Lung (tissue), 12 donors: Measurements from ENCODE around the gene TCF12. TPM values are rescaled to one million over a fixed set of nuclear protein-coding genes. Genes with fewer than 3 reads are reported as not detected.

Experiments
- ATAC-seq: fragments of 200-7000 bp; cut with Tn5 transposase; one replicate; pipeline ENCODE4 v1.9.1; 2020; ENCODE audit warnings: moderate number of reproducible peaks; ENCODE audit not compliant: insufficient read depth, low FRiP score
- DNase-seq, 3 donors: peaks; one replicate each; pipeline ENCODE4 v3.0.0-alpha.2; 2013 to 2017
- H3K27ac ChIP-seq, 2 donors: one replicate each; pipeline ENCODE4 v1.5.1; 2013; ENCODE audit warnings: mild to moderate bottlenecking in 2 of 2, moderate library complexity in 2 of 2, control low read depth in 1 of 2, inconsistent platforms in 1 of 2, low read depth in 1 of 2, low read length in 1 of 2
- H3K27me3 ChIP-seq, 3 donors: one replicate each; pipeline ENCODE4 v1.5.1; 2013; ENCODE audit warnings: low read length in 2 of 3; ENCODE audit not compliant: control insufficient read depth in 3 of 3, insufficient read depth in 3 of 3
- H3K36me3 ChIP-seq, 4 donors: one replicate each; pipeline ENCODE4 v1.5.1; 2013; ENCODE audit warnings: low read length in 4 of 4, mild to moderate bottlenecking in 1 of 4, moderate library complexity in 1 of 4; ENCODE audit not compliant: control insufficient read depth in 4 of 4, insufficient read depth in 4 of 4
- H3K4me1 ChIP-seq, 5 donors: one replicate each; pipeline ENCODE4 v1.5.1; 2013; ENCODE audit warnings: low read length in 5 of 5, mild to moderate bottlenecking in 2 of 5, moderate library complexity in 1 of 5; ENCODE audit not compliant: control insufficient read depth in 5 of 5, insufficient read depth in 5 of 5
- H3K4me3 ChIP-seq: one replicate; pipeline ENCODE4 v1.5.1; 2013; ENCODE audit warnings: mild to moderate bottlenecking, control low read depth, moderate library complexity
- H3K9ac ChIP-seq, 2 donors: one replicate each; pipeline ENCODE4 v1.5.1; 2013; ENCODE audit warnings: low read length in 2 of 2, control low read depth in 1 of 2; ENCODE audit not compliant: insufficient read depth in 1 of 2
- H3K9me3 ChIP-seq, 4 donors: one replicate each; pipeline ENCODE4 v1.5.1; 2013; ENCODE audit warnings: low read length in 3 of 4, mild to moderate bottlenecking in 1 of 4, moderate library complexity in 1 of 4; ENCODE audit not compliant: control insufficient read depth in 4 of 4, insufficient read depth in 3 of 4
- WGBS, 2 donors: extraction: QIAGEN DNeasy Blood & Tissue Kit; methylation state at CpG; one replicate each; pipeline ENCODE4 v1.1.7; 2013; 5-methylcytosine and 5-hydroxymethylcytosine counted together
- polyA plus RNA-seq, 2 donors: library from polyadenylated mRNA; stranded (reverse); fragments of 200-250 nt; gene quantifications; one replicate each; pipeline ENCODE4 v1.2.1, GENCODE V29; 2013
- total RNA-seq, 2 donors: library from RNA; depleted of rRNA in 1 of 2; stranded (reverse); fragments of >200 nt in 1 of 2; gene quantifications; one replicate each; pipeline ENCODE4 v1.2.1, GENCODE V29; 2014 to 2021
- TF ChIP-seq, protein P1 (sequence below): IDR thresholded peaks from 2 replicates; pipeline ENCODE4 v1.5.1; 2012; ENCODE audit warnings: mild to moderate bottlenecking; ENCODE audit errors: control extremely low read depth, extremely low read depth
- donor health status: control.
- donor health status: control.
- donor health status: Bipolar disorder and iron deficiency.
- donor health status: healthy.
- donor health status: DM: yes; HTN: yes; CAD: no.

Gene TCF12
- total and polyA plus RNA-seq, 4 donors: 9.6 to 314 (median 56.3) TPM

DNA sequence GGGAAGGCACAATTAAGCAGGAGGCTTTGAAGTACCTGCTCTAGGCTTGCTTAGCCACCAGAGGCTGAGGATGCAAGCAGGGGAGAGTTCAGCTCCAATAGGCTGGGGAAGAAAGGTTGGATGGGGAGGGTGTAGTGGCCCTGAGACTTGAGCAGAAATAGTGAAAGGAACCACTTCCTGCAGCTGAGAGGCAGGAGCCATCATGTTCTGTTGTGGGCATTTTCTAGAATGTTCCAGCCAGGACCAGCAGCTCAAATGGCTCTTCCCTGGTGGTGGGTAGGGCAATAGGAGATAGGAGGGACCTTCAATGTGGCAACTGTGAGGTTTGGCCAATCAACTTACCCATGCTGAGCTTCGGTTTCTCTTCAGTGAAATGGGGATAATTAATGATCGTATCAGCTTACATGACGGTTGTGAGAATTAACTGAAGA, 378.7 kb downstream of the TCF12 start:
- Histone ChIP-seq H3K4me1 (peaks cover 0 to 19% (median 2%) of the 10 kb centered on the region in 5 donors), H3K27me3 (no peaks in the 10 kb centered on the region), H3K9ac (no peak overlapping the region), H3K9me3 (no peaks in the 10 kb centered on the region), H3K4me3 (no peak overlapping the region), H3K27ac (no peak overlapping the region), H3K36me3 (peaks cover 0 to 7% (median 2%) of the 10 kb centered on the region in 4 donors)
- no peak for DNase-seq
- TF ChIP-seq, protein P1, sequence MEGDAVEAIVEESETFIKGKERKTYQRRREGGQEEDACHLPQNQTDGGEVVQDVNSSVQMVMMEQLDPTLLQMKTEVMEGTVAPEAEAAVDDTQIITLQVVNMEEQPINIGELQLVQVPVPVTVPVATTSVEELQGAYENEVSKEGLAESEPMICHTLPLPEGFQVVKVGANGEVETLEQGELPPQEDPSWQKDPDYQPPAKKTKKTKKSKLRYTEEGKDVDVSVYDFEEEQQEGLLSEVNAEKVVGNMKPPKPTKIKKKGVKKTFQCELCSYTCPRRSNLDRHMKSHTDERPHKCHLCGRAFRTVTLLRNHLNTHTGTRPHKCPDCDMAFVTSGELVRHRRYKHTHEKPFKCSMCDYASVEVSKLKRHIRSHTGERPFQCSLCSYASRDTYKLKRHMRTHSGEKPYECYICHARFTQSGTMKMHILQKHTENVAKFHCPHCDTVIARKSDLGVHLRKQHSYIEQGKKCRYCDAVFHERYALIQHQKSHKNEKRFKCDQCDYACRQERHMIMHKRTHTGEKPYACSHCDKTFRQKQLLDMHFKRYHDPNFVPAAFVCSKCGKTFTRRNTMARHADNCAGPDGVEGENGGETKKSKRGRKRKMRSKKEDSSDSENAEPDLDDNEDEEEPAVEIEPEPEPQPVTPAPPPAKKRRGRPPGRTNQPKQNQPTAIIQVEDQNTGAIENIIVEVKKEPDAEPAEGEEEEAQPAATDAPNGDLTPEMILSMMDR: no peak
- ATAC-seq: no peak
- 89 to 91% methylated on average over 3 of the region's 3 CpGs for WGBS, 2 donors

DNA sequence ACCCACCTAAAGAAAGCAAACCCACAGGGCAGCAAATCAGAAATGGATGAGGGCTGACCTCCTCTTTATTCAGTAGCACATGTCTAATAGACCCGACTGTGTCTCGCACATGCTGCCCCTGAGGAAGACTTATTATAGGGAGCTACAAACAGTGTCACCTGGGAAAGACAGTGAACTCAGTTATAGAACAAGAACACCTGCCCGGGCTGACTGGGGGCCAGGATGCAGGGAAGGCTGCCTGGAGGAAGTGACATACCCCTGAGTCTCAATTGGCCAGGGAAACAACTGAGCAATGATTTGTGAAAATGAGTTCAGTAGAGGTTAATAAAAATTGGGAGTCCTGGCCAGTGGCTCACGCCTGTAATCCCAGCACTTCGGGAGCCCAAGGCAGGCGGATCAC, 379.2 kb downstream of the TCF12 start:
- TF ChIP-seq, protein P1: no peak
- H3K4me1 ChIP-seq: peaks cover 0 to 19% (median 2%) of the 10 kb centered on the region in 5 donors
- ATAC-seq (no peak), DNase-seq (no peak)
- no peaks in the 10 kb centered on the region for H3K27me3 ChIP-seq
- H3K4me3 ChIP-seq: no peak overlapping the region
- H3K36me3 ChIP-seq: peaks cover 0 to 3% (median 2%) of the 10 kb centered on the region in 4 donors
- H3K9ac ChIP-seq: no peak overlapping the region
- WGBS, 2 donors: 90 to 93% methylated on average over 6 of the region's 6 CpGs
- no peaks in the 10 kb centered on the region for H3K9me3 ChIP-seq
- no peak overlapping the region for H3K27ac ChIP-seq

DNA sequence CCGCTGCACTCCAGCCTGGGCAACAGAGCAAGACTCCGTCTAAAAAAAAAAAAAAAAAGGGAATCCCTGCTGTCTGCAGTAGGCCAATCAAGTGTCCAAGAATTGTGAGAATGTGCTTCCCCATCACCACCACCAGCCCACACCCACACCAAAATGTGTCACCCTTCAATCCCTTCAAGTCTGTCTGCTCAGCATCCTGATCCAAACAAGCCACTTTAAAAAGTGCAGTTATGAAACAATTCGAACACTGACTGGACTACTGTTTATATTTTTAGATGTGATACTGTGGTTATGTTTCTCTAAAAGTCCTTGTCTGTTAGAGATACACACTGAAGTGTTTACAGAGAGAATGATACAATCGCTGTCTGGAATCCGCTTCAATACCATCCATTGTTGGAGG, 379.8 kb downstream of the TCF12 start:
- H3K9me3 ChIP-seq: no peaks in the 10 kb centered on the region
- no peak overlapping the region for H3K4me3 ChIP-seq
- H3K27me3 ChIP-seq: no peaks in the 10 kb centered on the region
- WGBS, 2 donors: 53 to 83% methylated on average over 5 of the region's 5 CpGs
- no peak overlapping the region for H3K27ac ChIP-seq
- ATAC-seq (no peak), DNase-seq (peak; percentile 34 to 62 (median 40))
- TF ChIP-seq, protein P1: no peak
- H3K4me1 ChIP-seq: peaks cover 0 to 19% (median 2%) of the 10 kb centered on the region in 5 donors
- no peak overlapping the region for H3K9ac ChIP-seq
- peaks cover 0 to 3% (median 0%) of the 10 kb centered on the region in 4 donors for H3K36me3 ChIP-seq
